Adrenal gland (tissue), 12 donors: ENCODE data around the gene FAM227B. TPM values are rescaled to one million over a fixed set of nuclear protein-coding genes. Genes with fewer than 3 reads are reported as not detected.
A peak's percentile ranks its signal among the peaks of the same experiment; 100 is the strongest.

Source experiments
- DNase-seq, 7 donors: peaks; one replicate each; pipeline ENCODE4 v3.0.0-alpha.2; 2019 to 2020
- H3K27ac ChIP-seq, 5 donors: fragments of 200-600 bp; sonication (generic) in 4 of 5; 1 replicate in 3 of 5; 2 replicates in 2 of 5; pipeline versions ENCODE4 v1.5.1 to v1.8.0; 2016 to 2020; ENCODE audit warnings: mild to moderate bottlenecking in 1 of 5
- H3K27me3 ChIP-seq: fragments of 200-600 bp; 2 replicates; pipeline ENCODE4 v1.8.0; 2021
- H3K36me3 ChIP-seq, 2 donors: fragments of 200-600 bp; replicated peaks in 1 of 2; 1 replicate in 1 of 2; 2 replicates in 1 of 2; pipeline versions ENCODE4 v1.5.1 to v1.8.0; 2018 to 2022
- H3K4me1 ChIP-seq, 2 donors: fragments of 200-600 bp; replicated peaks in 1 of 2; 1 replicate in 1 of 2; 2 replicates in 1 of 2; pipeline versions ENCODE4 v1.5.1 to v1.8.0; 2018 to 2021
- H3K4me3 ChIP-seq, 4 donors: fragments of 200-600 bp; sonication (generic) in 3 of 4; one replicate each; pipeline ENCODE4 v1.5.1; 2016 to 2018
- H3K9me3 ChIP-seq, 3 donors: fragments of 200-600 bp; sonication (generic) in 1 of 3; replicated peaks in 1 of 3; 1 replicate in 2 of 3; 2 replicates in 1 of 3; pipeline versions ENCODE4 v1.5.1 to v1.8.0; 2016 to 2021
- CTCF ChIP-seq, 6 experiments: fragments of 450-650 bp in 4 of 6; fragments of 200-600 bp in 2 of 6; sonication (generic) in 1 of 6; IDR thresholded peaks; 1 replicate in 5 of 6; 2 replicates in 1 of 6; pipeline versions ENCODE4 v1.5.1 to v1.8.0; 2016 to 2021; ENCODE audit warnings: antibody characterized with exemption in 6 of 6, mild to moderate bottlenecking in 2 of 6, moderate library complexity in 1 of 6
- POLR2A ChIP-seq, 2 donors: fragments of 450-650 bp; IDR thresholded peaks; one replicate each; pipeline ENCODE4 v1.6.1; 2017; ENCODE audit warnings: antibody characterized with exemption in 2 of 2, mild to moderate bottlenecking in 2 of 2, moderate library complexity in 1 of 2
- WGBS, 4 donors: extraction: QIAGEN DNeasy Blood & Tissue Kit in 2 of 4; methylation state at CpG; one replicate each; pipeline versions ENCODE4 v1.1.5 to v1.1.7; 2013 to 2017; 5-methylcytosine and 5-hydroxymethylcytosine counted together
- intact Hi-C, 2 donors: fragments of 100-400 bp; cut with DNase I; formaldehyde crosslinking; loops; one replicate each; pipeline versions ENCODE4 v1.14.1 to v1.15.0; 2022 to 2023
- polyA plus RNA-seq, 3 donors: library from polyadenylated mRNA; stranded (reverse); fragments of 200-250 nt in 2 of 3; fragments of 350-450 nt in 1 of 3; fragmentation: Illumina TruSeq in 1 of 3; extraction: RNeasy Lipid Tissue Mini Kit (QIAGEN cat#74804) in 1 of 3; gene quantifications; one replicate each; pipeline ENCODE4 v1.2.3, GENCODE V29; 2013 to 2014
- total RNA-seq, 9 donors: library from RNA; depleted of rRNA in 4 of 9; stranded (reverse); fragments of >200 nt in 4 of 9; fragments of 120-200 nt in 1 of 9; fragmentation: NEBNext Ultra II Directional in 1 of 9; extraction: Animal tissue kit (Norgen Biotek cat#: 25700) in 1 of 9; gene quantifications; one replicate each; pipeline versions ENCODE4 v1.1.0 to v1.2.4, GENCODE V29; 2013 to 2023
- donor health status: healthy with polysubstance abuse.
- donor health status: Bipolar disorder and iron deficiency.
- donor health status: DM: yes; HTN: yes; CAD: no.
- donor health status: DM: no; HTN: no; CAD: no.
- donor health status: DM: no; HTN: no; CAD: no.
- donor health status: DM: yes; HTN: yes; CAD: no.

The FAM227B gene
- total and polyA plus RNA-seq, 12 donors: 1.4 to 20.4 (median 8.4) TPM

- no peak overlapping the region for H3K4me3 ChIP-seq
- H3K36me3 ChIP-seq: no peaks in the 10 kb centered on the region
- peak in 4 of 7 donors; percentile 7 to 21 (median 14) for DNase-seq
- 55 to 62% (median 56%) methylated on average over 6 of the region's 6 CpGs for WGBS, 4 donors
- H3K4me1 ChIP-seq: no peaks in the 10 kb centered on the region
- TF ChIP-seq CTCF (IDR thresholded peaks at IDR 0.05): no peak
- no peak for TF ChIP-seq POLR2A (IDR thresholded peaks at IDR 0.05)
- H3K27ac ChIP-seq: no peak overlapping the region
- no peaks in the 10 kb centered on the region for H3K9me3 ChIP-seq
- H3K27me3 ChIP-seq: no peaks in the 10 kb centered on the region
- intact Hi-C loops: no loop called here
These were observed 181.5 kb downstream of the FAM227B start for GRCh38 chr15:49438962-49439631.

GRCh38 chr15:49436751-49437150, 183.9 kb downstream of the FAM227B start:
- no peaks in the 10 kb centered on the region for H3K36me3 ChIP-seq
- H3K27me3 ChIP-seq: no peaks in the 10 kb centered on the region
- TF ChIP-seq POLR2A (IDR thresholded peaks at IDR 0.05) (no peak), CTCF (IDR thresholded peaks at IDR 0.05) (no peak)
- WGBS, 4 donors: 79 to 89% (median 83%) methylated on average over 2 of the region's 2 CpGs
- no peaks in the 10 kb centered on the region for H3K4me1 ChIP-seq
- H3K4me3 ChIP-seq: no peak overlapping the region
- intact Hi-C loops: no loop called here
- no peak overlapping the region for H3K27ac ChIP-seq
- DNase-seq: no peak
- H3K9me3 ChIP-seq: no peaks in the 10 kb centered on the region

DNA sequence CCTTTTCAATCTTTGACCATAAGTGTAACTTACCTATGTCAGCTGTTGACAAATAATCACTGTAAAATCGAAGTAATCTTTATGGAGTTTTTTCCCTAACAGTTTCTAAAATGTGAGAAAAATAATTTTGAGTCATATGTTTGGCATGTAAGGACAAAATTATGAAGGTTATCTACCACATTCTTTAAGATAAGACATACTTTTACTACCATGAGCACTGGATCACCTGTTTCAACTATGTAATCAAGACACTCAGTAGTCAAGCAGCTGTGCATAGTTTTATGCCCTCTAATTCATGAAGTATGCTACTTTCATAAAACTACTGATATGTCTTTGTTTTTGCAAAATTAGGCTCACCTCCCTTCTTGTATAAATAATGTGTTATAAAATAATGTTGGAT, 185.4 kb downstream of the FAM227B start:
- Histone ChIP-seq H3K27ac (no peak overlapping the region), H3K4me1 (no peaks in the 10 kb centered on the region), H3K9me3 (no peaks in the 10 kb centered on the region), H3K36me3 (no peaks in the 10 kb centered on the region), H3K27me3 (no peaks in the 10 kb centered on the region), H3K4me3 (no peak overlapping the region)
- DNase-seq: no peak
- WGBS, 4 donors: 75 to 89% (median 80%) methylated on average over 1 of the region's 1 CpG
- intact Hi-C loops: no loop called here
- TF ChIP-seq POLR2A (IDR thresholded peaks at IDR 0.05) (no peak), CTCF (IDR thresholded peaks at IDR 0.05) (no peak)

GRCh38 chr15:49430046-49430445, 190.6 kb downstream of the FAM227B start:
- Histone ChIP-seq H3K27ac (no peak overlapping the region), H3K4me1 (no peaks in the 10 kb centered on the region), H3K27me3 (no peaks in the 10 kb centered on the region), H3K9me3 (no peaks in the 10 kb centered on the region), H3K4me3 (no peak overlapping the region), H3K36me3 (no peaks in the 10 kb centered on the region)
- intact Hi-C loops: no loop called here
- no peak for DNase-seq
- WGBS, 4 donors: 73 to 90% (median 85%) methylated on average over 1 of the region's 1 CpG
- no peak for TF ChIP-seq CTCF (IDR thresholded peaks at IDR 0.05)
